Tibial nerve (tissue), 3 donors: Measurements from ENCODE around the gene RHOXF2B.
"Not testable (repeated sequence)": the region's sequence is repeated elsewhere in the genome, so short reads cannot be mapped to it uniquely, and the experiment has no call there.

ENCODE experiments used
- POLR2A ChIP-seq, 2 donors: fragments of 450-650 bp; IDR thresholded peaks; one replicate each; pipeline ENCODE4 v1.6.1; 2017; ENCODE audit warnings: antibody characterized with exemption in 2 of 2, mild to moderate bottlenecking in 2 of 2, moderate library complexity in 2 of 2
- TF ChIP-seq, protein P1 (sequence below), 5 experiments: fragments of 200-600 bp in 3 of 5; fragments of 450-650 bp in 2 of 5; sonication (generic) in 3 of 5; IDR thresholded peaks; one replicate each; pipeline ENCODE4 v1.5.1; 2016 to 2019; ENCODE audit warnings: antibody characterized with exemption in 5 of 5, mild to moderate bottlenecking in 3 of 5, moderate library complexity in 2 of 5

DNA sequence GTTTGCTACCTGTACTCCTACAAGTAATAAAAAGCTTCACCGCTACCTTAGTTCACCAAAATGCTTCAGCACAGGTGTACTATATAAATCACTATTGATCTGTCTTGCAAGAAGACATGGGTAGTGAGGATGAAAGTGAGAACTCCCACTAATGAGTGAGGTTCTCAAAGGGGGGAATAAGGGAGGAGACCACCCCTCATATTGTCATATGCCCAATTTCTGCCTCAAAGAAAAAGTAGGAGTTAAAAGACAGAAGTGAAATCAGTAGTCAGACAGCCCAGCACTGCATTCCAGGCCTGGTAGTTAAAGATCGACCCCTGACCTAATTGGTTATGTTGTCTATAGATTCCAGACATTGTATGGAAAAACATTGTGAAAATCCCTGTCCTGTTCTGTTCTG is 23.6 kb upstream of the RHOXF2B start:
- TF ChIP-seq, protein P1, sequence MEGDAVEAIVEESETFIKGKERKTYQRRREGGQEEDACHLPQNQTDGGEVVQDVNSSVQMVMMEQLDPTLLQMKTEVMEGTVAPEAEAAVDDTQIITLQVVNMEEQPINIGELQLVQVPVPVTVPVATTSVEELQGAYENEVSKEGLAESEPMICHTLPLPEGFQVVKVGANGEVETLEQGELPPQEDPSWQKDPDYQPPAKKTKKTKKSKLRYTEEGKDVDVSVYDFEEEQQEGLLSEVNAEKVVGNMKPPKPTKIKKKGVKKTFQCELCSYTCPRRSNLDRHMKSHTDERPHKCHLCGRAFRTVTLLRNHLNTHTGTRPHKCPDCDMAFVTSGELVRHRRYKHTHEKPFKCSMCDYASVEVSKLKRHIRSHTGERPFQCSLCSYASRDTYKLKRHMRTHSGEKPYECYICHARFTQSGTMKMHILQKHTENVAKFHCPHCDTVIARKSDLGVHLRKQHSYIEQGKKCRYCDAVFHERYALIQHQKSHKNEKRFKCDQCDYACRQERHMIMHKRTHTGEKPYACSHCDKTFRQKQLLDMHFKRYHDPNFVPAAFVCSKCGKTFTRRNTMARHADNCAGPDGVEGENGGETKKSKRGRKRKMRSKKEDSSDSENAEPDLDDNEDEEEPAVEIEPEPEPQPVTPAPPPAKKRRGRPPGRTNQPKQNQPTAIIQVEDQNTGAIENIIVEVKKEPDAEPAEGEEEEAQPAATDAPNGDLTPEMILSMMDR (IDR thresholded peaks at IDR 0.05) = not testable (repeated sequence)
- not testable (repeated sequence) for TF ChIP-seq POLR2A (IDR thresholded peaks at IDR 0.05)
